Mesothelial cell of epicardium (in vitro differentiated cells): ENCODE results near the gene FOXN3. TPM values are rescaled to one million over a fixed set of nuclear protein-coding genes. Genes with fewer than 3 reads are reported as not detected.

Experiments used
- DNase-seq, 2 experiments: peaks; one replicate each; pipeline ENCODE4 v3.0.0; 2021; ENCODE audit warnings: low spot score in 2 of 2; ENCODE audit not compliant: unreplicated experiment in 2 of 2
- H3K27ac Mint-ChIP-seq: 2 replicates; pipeline ENCODE4 v1.8.0; 2021; ENCODE audit warnings: mixed read lengths
- H3K27me3 Mint-ChIP-seq: 2 replicates; pipeline ENCODE4 v1.8.0; 2021; ENCODE audit warnings: low read depth, mixed read lengths
- H3K36me3 Mint-ChIP-seq: 2 replicates; pipeline ENCODE4 v1.8.0; 2021; ENCODE audit warnings: mixed read lengths
- H3K4me1 Mint-ChIP-seq: 2 replicates; pipeline ENCODE4 v1.8.0; 2021; ENCODE audit warnings: mixed read lengths
- H3K4me3 Mint-ChIP-seq: 2 replicates; pipeline ENCODE4 v1.8.0; 2021; ENCODE audit warnings: mild to moderate bottlenecking, moderate library complexity, mixed read lengths
- H3K9me3 Mint-ChIP-seq: 2 replicates; pipeline ENCODE4 v1.8.0; 2021; ENCODE audit warnings: mixed read lengths
- total RNA-seq: library from RNA; stranded (reverse); gene quantifications from 3 replicates; pipeline ENCODE4 v1.2.1, GENCODE V29; 2021
- TF ChIP-seq, protein P1 (sequence below): fragments of 200-600 bp; sonication (generic); IDR thresholded peaks from one replicate; pipeline ENCODE4 v1.5.0; 2021; ENCODE audit warnings: antibody characterized with exemption; ENCODE audit not compliant: unreplicated experiment

FOXN3 gene
- total RNA-seq, 1 donor from 2014 or later, result 124 TPM

DNA sequence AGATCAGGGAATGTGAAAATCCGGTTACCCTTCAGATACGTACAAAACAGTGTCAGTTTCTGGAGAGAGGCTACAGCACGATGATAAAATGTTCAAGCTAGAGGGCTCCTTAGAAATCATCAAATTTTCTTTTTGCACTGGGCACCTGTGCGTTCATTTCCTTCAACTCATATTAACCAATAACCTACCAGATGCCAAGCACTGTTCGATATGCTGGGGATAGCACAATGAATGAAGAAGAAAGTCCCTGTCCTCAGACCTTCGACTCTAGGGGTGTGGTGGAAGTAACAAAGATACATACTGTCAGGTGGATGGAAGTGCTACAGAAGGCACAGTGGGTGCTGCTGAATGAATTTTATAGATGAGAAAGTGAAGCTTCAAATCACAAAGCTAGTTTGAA lies 172.3 kb downstream of the FOXN3 start:
- TF ChIP-seq, protein P1, sequence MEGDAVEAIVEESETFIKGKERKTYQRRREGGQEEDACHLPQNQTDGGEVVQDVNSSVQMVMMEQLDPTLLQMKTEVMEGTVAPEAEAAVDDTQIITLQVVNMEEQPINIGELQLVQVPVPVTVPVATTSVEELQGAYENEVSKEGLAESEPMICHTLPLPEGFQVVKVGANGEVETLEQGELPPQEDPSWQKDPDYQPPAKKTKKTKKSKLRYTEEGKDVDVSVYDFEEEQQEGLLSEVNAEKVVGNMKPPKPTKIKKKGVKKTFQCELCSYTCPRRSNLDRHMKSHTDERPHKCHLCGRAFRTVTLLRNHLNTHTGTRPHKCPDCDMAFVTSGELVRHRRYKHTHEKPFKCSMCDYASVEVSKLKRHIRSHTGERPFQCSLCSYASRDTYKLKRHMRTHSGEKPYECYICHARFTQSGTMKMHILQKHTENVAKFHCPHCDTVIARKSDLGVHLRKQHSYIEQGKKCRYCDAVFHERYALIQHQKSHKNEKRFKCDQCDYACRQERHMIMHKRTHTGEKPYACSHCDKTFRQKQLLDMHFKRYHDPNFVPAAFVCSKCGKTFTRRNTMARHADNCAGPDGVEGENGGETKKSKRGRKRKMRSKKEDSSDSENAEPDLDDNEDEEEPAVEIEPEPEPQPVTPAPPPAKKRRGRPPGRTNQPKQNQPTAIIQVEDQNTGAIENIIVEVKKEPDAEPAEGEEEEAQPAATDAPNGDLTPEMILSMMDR, result no peak
- H3K27ac Mint-ChIP-seq, result no peak overlapping the region
- no peak overlapping the region for H3K4me3 Mint-ChIP-seq
- peaks cover 36% of the 10 kb centered on the region for H3K4me1 Mint-ChIP-seq
- no peak for DNase-seq
- H3K27me3 Mint-ChIP-seq, result no peaks in the 10 kb centered on the region
- H3K36me3 Mint-ChIP-seq, result peaks cover 3% of the 10 kb centered on the region
- H3K9me3 Mint-ChIP-seq, result no peaks in the 10 kb centered on the region

DNA sequence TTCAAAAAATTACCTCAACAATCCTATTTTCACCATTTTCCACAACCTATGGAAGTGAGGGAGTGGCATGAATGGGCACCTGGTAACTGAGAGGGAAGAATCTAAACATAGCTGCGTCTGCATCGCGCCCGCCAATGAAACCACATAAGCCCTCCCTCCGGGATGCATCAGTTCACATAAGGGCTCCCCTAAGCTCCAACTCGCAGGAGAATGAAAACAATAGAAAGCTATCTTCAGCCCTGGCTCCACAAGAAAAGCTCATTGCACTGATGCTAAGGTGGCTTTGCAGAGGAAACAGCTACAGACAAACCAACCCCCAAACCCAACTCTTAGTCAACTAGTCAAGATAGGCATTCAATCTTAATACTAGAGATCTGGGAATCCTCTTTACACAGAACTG lies 173.3 kb downstream of the FOXN3 start:
- TF ChIP-seq, protein P1, result no peak
- Mint-ChIP-seq H3K27me3 (no peaks in the 10 kb centered on the region), H3K9me3 (no peaks in the 10 kb centered on the region), H3K36me3 (peaks cover 3% of the 10 kb centered on the region), H3K4me3 (no peak overlapping the region), H3K27ac (no peak overlapping the region), H3K4me1 (peaks cover 35% of the 10 kb centered on the region)
- no peak for DNase-seq

DNA sequence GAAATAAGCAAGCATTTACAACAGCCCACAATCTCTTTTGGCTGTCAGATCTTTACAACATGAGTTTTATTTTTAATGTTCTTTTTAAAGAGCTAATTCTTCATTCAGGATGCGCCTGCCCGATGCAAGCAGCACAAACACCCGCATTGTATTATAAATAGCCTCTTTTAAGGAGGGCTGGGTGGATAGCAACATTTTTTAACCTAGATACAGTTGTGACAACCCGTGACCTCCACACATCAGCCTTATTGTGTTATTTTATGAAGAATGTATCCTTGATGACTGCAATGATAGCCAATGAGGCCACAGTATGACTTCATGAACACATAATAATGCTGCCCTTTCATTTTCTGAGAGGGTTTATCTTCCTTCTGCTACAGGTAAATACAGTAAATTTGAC lies 173.7 kb downstream of the FOXN3 start:
- H3K4me3 Mint-ChIP-seq, result no peak overlapping the region
- TF ChIP-seq, protein P1, result no peak
- H3K36me3 Mint-ChIP-seq, result peaks cover 3% of the 10 kb centered on the region
- no peak overlapping the region for H3K27ac Mint-ChIP-seq
- no peaks in the 10 kb centered on the region for H3K27me3 Mint-ChIP-seq
- DNase-seq, result no peak
- H3K9me3 Mint-ChIP-seq, result no peaks in the 10 kb centered on the region
- H3K4me1 Mint-ChIP-seq, result peaks cover 31% of the 10 kb centered on the region

DNA sequence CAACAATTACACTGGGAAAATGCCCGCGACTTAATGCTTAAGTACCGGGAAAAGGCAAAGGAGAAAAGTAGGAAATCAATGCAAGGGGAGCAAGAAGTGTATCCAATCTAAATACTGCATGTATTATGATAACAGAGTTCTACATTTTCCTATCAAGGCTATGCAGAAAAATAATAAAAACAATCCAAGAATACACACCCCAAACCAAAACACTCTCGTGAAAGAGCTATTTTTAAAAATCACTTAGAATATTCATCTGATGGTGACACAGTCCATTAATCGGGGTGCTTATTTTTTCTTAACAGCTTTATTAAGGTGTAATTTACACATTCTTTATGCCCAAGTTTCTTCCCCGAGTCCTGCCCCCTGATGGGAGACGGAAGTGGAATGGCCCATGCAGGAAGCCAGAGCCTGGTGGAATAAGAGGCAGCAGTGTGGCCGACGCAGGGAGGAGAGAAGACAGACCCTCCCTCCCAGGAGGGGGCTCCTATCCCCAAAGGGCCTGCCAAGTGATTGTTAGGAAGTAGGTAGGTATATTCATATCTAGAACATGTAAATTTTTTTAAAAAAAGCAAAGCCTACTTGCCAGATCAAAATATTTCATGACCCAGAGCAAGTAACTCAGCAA lies 174.3 kb downstream of the FOXN3 start:
- no peak overlapping the region for H3K4me3 Mint-ChIP-seq
- peaks cover 26% of the 10 kb centered on the region for H3K4me1 Mint-ChIP-seq
- H3K36me3 Mint-ChIP-seq, result peaks cover 3% of the 10 kb centered on the region
- H3K27me3 Mint-ChIP-seq, result no peaks in the 10 kb centered on the region
- TF ChIP-seq, protein P1, result no peak
- DNase-seq, result no peak
- no peak overlapping the region for H3K27ac Mint-ChIP-seq
- H3K9me3 Mint-ChIP-seq, result no peaks in the 10 kb centered on the region

DNA sequence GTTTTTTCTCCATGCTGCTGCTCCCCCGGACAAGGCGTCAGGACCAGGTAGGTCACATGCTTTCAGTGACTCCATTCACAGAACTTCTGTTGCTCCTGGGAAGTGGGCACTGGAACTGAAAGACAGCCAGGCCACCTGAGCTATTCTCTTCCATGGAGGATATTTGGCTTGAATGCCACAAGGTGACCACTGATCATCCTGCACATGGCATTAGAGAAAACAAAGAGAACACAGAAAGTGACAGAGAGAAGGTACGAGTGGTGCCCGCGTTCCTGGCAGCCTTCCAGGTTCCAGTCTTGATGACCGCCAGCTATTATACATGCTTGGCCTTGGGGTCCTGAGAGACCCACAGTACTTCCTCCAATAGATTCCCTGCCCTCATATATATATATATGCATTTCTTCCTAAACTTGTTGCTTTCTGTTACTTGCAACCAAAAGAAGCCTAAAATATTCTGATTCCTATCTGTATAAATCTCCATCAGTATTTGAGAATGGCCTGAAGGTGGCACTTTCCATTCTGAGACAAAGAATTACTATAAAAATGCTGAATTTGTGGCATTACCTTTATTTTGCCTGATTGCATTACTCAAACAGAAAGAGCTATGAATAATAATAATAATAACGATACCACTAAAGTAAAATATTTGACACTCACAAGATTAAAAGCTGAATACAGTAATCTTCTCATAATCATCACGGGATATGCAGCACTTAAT lies 174.9 kb downstream of the FOXN3 start:
- H3K36me3 Mint-ChIP-seq, result peaks cover 3% of the 10 kb centered on the region
- no peaks in the 10 kb centered on the region for H3K27me3 Mint-ChIP-seq
- no peak overlapping the region for H3K27ac Mint-ChIP-seq
- TF ChIP-seq, protein P1, result no peak
- peaks cover 25% of the 10 kb centered on the region for H3K4me1 Mint-ChIP-seq
- no peaks in the 10 kb centered on the region for H3K9me3 Mint-ChIP-seq
- H3K4me3 Mint-ChIP-seq, result no peak overlapping the region
- DNase-seq, result no peak
